ENCODE measurements around the gene ARSB.
"Not testable (repeated sequence)": the region's sequence is repeated elsewhere in the genome, so short reads cannot be mapped to it uniquely, and the experiment has no call there.

The ARSB gene

DNA sequence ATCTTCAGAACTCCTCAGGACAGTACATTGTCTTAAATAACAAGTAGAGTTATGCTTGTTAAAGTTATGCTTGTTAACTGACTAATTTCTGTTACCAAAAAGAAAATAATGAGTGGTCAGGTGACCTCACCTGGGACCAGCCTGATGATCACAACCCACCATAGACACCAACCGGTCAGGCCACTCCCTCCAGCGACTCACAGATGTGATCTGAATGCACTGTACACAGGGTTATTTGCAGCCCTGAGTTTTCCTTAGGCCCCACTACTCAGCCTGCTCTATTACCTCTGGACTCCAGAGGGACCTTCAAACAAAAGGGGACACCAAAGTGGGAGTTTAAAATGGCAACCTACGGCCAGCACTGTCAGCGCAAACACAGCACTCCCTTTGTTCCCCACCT lies 55.3 kb downstream of the ARSB start:
- DNase-seq, result no peak

DNA sequence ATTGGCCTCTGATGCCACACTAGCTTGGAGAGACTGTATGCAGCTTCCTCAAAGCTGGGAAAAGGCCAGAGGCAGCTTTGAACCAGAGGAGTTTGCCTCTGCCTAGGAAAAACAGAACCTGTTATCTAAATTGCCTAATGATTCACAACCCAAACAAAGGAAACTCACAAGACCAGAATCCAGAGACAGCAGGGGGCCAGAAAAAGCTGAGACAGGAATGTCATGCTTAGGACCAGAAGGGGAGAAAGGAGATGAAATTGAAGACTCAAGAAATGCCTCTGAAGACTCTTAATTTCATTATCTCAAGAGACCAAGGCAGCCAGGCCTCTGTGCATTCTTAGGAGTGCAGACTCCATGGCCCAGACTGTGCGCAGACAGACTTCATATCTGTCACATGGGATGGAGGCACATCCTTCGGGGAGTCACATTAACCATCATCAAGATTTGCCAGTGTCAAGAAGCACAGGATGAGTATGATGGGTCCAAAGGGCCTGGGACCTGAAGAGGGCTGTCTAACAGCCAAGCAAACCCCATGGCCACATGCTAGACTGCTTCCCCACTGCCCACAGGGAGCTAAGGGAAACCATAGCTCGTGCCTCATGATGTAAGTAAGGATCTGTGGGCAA lies 57.3 kb downstream of the ARSB start:
- DNase-seq, result no peak

DNA sequence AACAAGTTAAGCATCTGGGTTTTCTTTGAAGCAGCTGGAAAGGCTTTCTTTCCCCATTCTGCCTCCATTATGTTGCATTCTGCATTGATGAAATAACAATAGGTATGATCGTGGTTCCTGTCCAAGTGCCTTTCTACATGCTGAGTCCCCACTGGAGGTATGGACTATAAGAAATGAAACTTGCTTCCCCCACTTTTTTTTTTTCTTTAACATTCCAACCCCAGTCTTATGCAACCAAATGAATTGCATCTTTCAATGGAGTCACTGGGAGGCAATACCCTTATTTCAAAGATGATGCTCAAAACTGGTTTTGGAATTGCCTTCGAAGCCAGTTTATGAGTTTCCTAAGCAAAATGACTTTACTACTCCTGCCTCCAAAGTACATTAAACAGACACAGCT lies 58.9 kb downstream of the ARSB start:
- no peak for DNase-seq

DNA sequence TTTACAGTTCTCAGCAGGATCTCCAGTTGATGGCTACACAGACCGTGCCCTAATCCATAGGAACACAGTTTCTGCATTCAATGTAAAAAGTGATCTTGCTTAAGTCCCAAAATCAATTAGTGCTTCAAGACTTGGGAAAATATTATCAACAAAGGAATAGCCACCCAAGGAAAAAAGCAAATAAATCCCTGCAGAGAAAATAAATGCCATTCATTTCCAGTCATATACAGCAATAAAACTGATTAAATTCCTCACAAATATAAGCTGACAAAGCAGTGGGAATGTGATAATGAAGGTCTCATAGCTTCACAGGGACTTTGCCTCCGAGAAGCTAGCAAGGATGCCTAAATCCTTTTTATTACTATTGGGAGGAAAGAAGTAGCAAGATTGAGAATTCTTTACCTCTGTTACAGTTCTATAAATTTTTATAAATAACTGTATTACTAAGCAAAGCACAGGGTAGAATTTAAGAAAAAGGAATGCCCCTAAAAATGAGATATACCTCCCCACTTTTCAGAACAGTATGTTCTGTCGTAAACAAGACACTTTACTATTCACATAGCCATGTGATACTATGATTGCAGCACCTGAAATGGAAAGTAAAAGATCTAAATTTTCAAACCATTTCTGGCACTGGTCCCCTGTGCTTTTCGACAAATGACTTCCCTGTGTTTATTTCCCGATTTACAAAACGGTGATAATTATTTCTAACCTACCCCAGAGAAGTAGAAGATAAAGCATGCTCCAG lies 59.8 kb downstream of the ARSB start:
- DNase-seq, result no peak

DNA sequence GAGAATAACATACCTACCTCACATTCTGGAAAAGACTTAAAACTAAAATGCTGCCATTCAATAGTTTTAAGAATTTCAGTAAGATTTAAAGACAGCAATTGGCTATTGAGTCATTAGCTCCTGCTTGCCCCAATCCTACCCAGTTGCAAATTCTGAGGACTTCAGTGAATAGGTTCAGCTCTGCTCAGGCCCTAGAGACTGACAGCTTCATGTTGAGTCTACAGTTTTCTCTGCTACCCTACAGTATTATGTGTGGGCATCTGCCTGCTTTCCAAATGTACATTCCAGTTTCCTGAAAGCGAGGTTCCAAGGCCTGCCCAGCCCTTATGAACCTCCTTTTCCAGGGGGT lies 61.5 kb downstream of the ARSB start:
- no peak for DNase-seq

DNA sequence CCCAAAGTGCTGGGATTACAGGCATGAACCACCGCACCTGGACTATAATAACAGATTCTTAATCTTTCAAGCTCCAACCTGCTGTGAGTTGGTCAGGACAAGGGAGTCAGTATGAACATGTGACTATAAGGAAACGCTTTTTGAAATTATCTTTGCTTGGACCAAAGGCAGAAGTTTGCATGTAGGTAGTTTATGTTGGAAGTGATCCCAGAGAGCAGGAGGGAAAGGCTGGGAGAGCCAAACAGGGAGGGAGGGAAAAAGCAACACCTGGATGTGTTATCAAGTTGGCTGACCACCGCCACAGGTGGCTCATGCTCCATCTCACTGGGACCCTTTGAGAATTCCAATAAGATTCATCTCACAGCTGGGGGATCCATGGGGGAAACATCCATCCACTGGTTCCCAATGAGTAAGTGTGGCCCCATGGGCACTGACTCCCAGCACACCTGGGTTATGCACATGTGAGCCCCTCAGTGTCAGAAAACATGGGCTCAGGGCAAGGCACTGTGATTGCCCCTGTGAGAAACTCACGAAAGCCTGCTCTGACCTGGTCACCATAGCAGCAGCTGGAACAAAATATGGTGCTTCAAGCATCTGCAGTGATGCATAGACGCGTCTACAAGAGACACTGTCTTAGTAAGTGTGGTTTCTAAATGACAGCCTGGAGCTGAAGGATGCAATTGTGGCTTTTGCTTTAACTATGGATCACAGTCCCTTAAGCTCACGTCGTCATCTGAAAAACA lies 62.1 kb downstream of the ARSB start:
- no peak for DNase-seq

DNA sequence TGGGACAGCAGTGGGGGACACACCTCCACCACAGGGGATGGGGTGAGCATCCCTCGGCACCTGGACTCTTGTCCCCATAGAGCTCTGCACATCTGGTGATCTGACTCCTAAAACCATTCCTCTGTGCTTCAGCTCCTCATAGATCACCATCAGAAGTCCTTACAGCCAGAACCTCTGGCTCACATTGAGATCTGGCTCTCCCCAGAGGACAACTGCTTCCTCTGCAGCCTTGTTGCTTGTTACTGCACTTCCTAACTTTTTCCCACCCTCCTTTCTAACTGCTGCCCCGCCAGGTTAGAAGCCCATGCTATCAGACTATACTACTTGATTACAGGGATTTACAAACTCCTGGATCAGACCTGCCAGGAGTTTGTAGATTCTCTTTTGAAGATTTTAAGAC lies 64.5 kb downstream of the ARSB start:
- no peak for DNase-seq

DNA sequence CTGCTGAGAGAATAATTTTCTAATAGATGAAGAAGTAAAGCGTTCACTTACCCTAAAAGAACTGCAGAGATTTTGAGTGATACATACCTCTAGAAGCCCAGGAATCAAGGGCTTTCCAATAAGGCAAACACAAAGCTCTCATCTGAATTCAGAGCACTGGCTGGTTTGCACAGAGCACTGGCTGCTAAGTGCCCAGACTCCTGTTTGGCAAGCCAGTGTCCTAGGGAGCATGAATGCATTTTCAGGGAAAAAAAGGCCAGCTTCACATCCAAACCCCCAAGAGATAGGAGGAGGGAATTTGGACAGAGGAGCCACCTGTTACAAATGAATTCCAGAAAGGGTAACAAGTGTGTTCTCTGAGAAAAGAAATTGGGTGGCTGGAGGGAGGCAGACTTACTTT lies 65.3 kb downstream of the ARSB start:
- no peak for DNase-seq

DNA sequence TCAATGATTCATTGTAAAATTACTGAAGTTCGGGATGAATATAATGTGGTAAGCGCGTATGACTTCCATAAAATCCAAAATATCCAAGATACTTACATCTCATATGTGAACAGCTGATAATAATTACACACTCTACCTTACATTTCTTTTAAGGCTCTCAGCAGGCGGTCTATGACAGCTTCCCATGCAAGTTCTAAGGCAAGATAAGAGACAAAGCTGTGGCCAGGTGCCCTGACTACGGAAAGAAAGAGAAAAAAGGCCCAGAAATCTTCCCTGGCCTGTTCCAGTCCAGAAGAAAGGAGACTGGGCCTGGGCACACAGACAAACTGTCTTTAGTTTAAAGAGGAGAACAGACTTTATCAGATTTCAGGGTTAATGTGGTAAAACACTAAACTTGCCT lies 69.1 kb downstream of the ARSB start:
- DNase-seq, result no peak

DNA sequence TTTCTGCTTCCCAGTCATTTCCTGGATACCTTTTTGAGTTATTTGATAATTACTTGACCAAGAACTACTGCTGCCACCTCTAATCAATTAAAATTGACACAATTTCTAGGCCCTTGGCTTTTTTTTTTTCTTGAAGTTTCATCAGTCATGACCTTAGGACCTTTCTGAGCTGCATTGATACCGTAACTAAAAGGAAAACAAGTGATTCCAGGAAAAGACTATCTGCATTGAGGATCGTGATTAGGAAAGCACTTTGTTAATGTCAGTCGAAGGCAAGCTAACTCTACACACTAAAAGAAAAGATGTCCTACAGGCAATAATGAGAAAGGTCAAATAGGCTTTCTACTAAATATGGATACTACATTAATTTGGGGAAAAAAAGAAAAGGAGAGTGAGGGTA lies 69.9 kb downstream of the ARSB start:
- DNase-seq, result no peak

DNA sequence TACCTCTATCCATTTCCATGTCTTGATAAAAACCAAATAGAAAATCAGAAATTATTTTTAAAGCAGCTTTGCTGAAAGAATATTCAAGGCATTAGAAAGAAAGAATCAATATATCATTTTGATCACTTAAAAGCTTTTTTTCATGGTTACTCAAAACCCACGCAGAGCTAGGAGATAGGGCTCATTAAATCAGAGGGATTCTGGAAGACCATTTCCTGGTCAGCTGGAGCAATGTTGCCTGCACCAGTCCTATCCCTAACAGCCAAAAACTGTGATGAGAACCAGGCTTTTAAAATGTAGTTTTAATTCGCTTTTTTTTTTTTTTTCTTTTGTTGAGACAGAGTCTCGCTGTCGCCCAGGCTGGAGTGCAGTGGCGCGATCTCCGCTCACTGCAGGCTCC lies 72.3 kb downstream of the ARSB start:
- DNase-seq, result no peak

DNA sequence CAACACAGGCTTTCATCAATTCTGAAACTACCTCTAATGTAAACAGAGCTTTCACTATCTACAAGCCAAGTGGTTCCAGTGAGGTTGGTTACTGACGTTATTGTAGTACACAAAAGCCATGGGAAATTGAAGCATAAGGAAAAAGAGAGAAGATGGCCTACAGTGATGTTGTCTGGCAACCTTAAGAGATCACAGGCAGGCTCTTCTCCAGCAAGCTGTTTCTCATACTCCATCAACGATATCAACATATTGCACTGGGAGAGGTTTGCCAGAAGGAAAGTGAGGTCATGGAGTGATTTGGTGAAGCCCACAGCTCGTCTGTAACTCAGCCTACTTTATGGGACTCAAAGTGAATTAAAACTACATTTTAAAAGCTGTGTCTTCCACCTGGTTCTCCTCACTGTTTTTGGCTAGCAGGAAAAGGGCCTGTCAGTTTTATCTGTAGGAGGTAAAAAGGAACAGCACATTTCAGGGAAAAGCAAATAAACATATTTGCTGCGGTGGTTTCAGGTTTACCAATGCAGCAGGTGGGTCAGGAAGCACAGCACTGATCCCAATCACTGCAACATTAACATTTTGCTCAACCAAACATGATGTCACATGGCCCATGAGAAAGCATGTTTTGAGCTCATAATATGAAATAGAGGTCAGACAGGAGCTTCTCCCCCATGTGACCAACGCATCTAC lies 72.9 kb downstream of the ARSB start:
- no peak for DNase-seq

DNA sequence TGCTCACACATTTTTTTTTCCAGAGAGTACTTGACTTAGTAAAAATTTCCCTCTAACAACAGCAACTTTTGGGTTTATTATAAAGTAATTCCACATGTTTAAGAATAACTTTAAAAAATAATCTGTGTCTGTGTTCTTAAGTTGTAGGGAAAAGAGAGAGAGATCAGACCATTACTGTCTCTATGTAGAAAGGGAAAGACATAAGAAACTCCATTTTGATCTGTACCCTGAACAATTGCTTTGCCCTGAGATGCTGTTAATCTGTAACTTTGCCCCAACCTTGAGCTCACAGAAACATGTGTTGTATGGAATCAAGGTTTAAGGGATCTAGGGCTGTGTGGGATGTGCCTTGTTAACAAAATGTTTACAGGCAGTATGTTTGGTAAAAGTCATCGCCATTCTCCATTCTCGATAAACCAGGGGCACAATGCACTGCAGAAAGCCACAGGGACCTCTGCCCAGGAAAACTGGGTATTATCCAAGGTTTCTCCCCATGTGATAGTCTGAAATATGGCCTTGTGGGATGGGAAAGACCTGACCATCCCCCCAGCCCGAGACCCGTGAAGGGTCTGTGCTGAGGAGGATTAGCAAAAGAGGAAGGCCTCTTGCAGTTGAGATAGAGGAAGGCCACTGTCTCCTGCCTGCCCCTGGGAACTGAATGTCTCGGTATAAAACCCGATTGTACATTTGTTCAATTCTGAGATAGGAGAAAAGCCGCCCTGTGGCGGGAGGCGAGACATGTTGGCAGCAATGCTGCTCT lies 75.7 kb downstream of the ARSB start:
- not testable (repeated sequence) for DNase-seq

DNA sequence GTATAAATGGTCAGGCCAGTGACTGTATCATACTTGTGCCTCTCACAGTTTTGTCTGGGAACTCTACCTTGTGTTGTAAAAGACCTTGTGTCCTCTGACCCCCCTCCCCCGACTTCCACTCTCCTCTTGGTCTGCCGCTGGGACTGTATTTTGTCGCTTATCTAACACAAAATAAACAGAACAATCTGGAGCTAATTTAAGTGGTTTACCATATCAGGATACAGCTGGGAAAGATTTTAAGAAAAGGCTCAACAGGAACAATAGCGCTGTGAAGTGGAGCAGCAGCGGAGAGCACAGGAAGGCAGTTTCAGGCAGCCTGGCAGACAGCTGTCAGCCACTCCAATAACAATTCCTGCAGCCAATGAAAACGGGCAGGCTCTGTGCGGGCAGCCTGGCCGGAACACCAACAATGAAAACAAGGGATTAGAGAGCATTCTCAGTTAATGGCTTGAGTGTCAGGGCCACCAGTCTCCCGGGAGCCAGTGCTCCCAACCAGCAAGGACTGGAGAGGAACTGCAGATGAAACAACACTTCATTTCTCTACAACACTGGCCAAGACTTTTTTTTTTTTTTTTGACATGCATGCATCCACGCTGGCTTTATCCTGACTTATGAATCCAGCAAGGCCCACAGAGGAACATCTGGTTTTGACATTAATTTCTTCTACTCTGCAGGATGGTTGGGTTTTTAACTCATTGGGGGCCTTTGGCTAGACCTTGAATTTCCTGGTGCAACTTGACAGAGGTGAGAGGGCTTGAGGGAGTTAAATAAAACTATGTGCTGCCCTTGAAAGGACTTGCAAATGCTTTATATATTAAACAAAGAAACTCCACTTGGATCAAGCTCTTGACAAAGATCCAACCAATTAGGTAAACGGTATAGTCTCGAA lies 76.7 kb downstream of the ARSB start:
- DNase-seq, result no peak

DNA sequence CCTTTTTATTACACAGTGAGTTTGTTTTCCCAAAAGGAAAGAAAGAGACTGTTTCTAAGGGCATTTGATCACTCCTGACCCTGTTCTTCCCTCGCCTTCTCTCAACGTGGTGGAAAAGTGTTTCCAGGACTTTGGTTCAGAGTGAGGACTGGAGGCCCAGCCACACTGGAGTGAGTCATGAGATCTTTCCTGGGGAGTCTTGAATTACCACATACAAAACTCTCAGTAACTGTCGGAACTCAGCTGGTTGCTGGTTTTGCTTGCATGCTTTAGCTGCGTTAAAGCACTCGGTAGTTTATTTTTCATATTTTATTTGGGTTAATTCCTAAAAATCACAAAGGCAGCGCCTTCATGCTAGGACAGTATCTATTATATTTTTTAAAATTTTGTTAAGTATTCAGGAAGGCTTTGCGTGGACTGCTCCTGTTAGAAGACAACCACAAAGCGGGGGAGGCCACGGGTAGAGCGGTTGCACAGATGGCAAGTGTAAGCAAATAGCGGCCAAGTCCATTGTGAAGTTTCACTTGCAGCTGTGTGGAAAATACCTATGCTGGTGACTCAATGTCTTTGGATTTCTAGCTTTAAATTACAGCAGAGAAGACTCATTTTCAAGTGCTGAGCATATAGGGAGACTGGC lies 77.7 kb downstream of the ARSB start:
- DNase-seq, result no peak

DNA sequence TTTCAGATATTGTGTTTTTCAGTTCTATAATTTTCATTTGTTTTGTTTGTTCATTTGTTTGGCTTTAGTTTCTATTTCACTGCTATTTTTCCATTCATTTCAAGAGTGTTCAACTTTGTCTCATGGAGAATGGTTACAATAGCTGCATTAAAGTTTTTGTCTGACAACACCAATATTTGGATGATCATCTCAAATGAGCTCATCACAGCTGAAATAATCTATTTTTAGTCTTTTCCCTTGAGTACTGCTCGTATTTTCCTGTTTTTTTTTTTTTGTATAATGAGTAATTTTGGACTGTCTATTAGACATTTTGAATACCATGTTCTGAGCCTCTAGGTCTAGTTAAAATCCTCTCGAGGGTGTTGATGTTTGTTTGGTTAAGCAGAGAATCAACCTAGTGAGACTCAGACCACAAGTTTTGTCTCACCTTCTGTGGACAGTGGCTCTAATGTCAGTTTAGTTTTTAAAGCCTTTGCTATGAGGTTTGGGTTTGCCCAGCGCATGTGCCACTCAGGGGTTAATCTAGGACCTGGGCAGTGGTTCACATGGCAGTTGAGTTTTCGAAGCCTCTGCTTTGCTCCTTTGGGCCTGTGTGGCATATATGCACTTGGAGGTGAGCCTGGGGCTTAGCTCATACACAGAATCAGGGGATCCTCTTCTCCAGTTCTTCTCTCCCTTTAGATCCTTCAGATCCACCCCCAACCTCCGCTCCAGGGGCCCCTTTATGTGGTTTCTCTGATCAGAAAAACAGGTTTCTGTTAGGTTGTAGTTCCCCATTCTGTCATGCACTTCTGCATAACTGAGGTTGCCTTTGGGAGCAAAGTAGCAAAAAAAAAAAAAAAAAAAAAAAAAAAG lies 79.8 kb downstream of the ARSB start:
- DNase-seq, result no peak

DNA sequence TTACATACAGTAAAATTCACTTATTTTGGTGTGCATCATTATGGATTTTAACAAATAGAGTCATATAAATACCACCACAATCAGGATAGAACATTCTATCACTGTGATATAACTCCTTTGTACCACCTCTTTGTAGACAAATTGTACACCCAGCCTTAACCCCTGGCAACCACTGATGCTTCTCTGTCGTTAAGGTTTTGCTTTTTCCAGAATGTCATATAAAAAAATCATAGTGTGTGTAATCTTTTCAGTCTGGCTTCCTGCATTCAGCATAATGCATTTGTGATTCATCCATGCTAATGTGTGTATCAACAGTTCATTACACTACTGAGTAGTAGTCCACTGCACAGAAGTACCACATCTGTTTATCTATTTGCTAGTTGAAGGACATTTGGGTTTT lies 81.2 kb downstream of the ARSB start:
- no peak for DNase-seq

DNA sequence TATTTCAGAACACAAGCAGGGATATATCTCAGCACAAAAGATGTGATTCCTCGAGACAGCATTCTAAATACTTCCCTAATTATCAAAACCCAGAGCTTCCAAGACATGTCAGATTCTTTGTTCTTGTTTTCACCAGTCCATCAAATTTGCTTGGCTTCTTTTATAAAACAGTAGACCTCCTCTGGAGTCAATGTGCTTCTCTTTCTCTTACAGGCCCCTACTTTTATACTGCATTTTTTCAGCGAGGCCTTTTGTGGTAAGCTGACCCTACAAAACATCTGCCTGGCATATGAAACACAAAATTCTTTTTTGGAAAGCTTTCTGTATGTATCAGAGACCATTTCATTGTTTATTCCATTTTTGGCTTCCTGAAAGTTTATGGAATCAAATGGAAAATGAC lies 81.8 kb downstream of the ARSB start:
- no peak for DNase-seq

DNA sequence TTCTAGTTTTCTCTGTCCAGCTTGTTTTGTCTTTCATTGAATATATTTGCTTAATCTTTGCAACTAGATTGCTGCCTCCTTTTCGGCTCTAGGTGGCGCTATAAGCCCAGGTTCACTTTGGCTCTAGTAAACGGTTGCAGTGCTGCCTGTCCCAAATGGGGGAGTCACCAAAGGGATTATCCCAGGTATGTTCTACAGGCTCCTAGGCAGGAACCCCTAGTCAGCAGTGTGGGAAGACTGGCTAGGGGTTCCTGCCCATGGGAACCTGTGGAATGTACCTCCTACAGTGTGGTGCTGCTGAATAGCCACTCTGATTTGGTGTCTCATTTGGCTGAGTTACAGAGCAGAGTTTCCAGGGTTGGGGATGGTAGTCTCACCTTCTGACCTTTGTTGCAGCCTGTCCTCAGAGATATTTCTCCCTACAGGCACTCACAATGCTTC lies 85.2 kb downstream of the ARSB start:
- DNase-seq, result no peak

DNA sequence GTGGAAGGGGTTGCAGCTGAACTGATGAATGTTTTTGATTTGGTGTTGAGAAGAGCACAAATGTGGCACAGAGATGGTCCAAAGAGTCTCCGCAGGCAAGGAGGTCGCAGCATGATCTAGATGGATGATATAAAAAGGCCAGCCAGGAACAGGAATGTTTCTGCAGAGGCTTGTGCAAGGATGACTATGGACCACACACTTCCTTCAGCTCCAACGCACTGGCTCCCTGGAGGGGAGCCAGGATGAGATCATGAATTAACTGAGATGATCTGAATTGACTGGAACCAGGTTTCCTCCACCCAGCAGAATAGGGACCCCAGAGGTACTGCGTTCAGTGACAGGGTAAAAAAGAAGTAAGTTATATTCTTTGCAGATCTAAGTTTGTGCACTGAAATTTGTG lies 89.0 kb downstream of the ARSB start:
- no peak for DNase-seq
